GM12864 (cell line): ENCODE results near the gene TNIP1.

Experiments used
- DNase-seq: peaks from one replicate; pipeline ENCODE4 v3.0.0-alpha.2; 2011; ENCODE audit warnings: low read depth
- H3K4me3 ChIP-seq: 2 replicates; pipeline ENCODE4 v1.5.1; 2011; ENCODE audit warnings: mild to moderate bottlenecking, low read depth, low read length, control low read depth
- CTCF ChIP-seq: IDR thresholded peaks from 2 replicates; pipeline ENCODE4 v1.5.1; 2011; ENCODE audit warnings: low read depth, mild to moderate bottlenecking, moderate library complexity, low read length, control low read depth, inconsistent platforms; ENCODE audit errors: missing control alignments

The TNIP1 gene

GRCh38 chr5:151073280-151073679 lies 7.6 kb downstream of the TNIP1 start:
- H3K4me3 ChIP-seq = no peak overlapping the region
- no peak for TF ChIP-seq CTCF
- DNase-seq = no peak

- no peak for DNase-seq
- H3K4me3 ChIP-seq = no peak overlapping the region
- no peak for TF ChIP-seq CTCF
Measured at GRCh38 chr5:151072630-151073025, 8.2 kb downstream of the TNIP1 start.

GRCh38 chr5:151071848-151072629 lies 8.8 kb downstream of the TNIP1 start:
- H3K4me3 ChIP-seq = no peak overlapping the region
- DNase-seq = no peak
- no peak for TF ChIP-seq CTCF

GRCh38 chr5:151071021-151071420 lies 9.8 kb downstream of the TNIP1 start:
- H3K4me3 ChIP-seq = no peak overlapping the region
- no peak for TF ChIP-seq CTCF
- no peak for DNase-seq

GRCh38 chr5:151070449-151070848 lies 10.4 kb downstream of the TNIP1 start:
- H3K4me3 ChIP-seq = no peak overlapping the region
- DNase-seq = no peak
- no peak for TF ChIP-seq CTCF

- no peak for DNase-seq
- no peak for TF ChIP-seq CTCF
- H3K4me3 ChIP-seq = no peak overlapping the region
Measured at GRCh38 chr5:151068433-151069197, 12.2 kb downstream of the TNIP1 start.
